ENCODE measurements around the gene CFAP299.

DNA sequence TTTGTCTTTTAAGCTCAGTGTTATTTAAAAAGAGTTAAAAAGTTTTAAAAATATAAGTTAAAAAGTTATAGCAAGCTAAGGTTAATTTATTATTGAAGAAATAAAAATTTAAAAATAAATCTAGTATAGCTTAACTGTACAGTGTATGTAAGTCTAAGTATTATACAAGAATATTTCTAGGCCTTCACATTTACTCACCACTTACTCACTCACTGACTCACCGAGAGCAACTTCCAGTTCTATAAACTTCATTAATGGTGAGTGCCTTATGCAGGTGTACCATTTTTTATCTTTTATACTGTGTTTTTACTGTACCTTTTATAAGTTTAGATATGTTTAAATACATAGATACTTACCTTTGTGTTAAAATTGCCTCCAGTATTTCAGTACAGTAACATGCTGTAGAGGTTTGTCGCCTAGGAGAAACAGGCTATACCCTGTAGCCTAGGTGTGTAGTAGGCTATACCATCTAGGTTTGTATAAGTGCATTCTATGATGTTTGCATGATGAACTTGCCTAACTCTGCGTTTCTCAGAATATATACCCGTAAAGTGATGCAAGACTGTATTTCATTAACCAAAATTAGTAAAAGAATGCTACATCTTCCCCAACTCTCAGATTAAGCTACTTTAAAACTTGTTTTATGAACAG, 202.9 kb downstream of the CFAP299 start:
- TF ChIP-seq CTCF (IDR thresholded peaks at IDR 0.05; ENCODE audit: low read length): no peak
- TF ChIP-seq EZH2 (IDR thresholded peaks at IDR 0.05; ENCODE audit: borderline replicate concordance, low read length): no peak
